BE2C (cell line): Measurements from ENCODE around the gene SCNN1B.

Source experiments
- DNase-seq: peaks from one replicate; pipeline ENCODE4 v3.0.0-alpha.2; 2020
- H3K27me3 ChIP-seq: fragments of 250-450 bp; sonication (Bioruptor Pico); 2 replicates; pipeline ENCODE4 v1.5.1; 2020; ENCODE audit warnings: mild to moderate bottlenecking
- H3K36me3 ChIP-seq: fragments of 250-450 bp; sonication (Bioruptor Pico); 2 replicates; pipeline ENCODE4 v1.5.1; 2020; ENCODE audit warnings: mild to moderate bottlenecking
- H3K4me1 ChIP-seq: fragments of 250-450 bp; sonication (Bioruptor Pico); 2 replicates; pipeline ENCODE4 v1.5.1; 2020
- H3K4me3 ChIP-seq: 2 replicates; pipeline ENCODE4 v1.5.1; 2011; ENCODE audit warnings: low read depth, low read length
- H3K9me3 ChIP-seq: fragments of 250-450 bp; sonication (Bioruptor Pico); 2 replicates; pipeline ENCODE4 v1.5.1; 2020
- TF ChIP-seq, protein P1 (sequence below): IDR thresholded peaks from 2 replicates; pipeline ENCODE4 v1.5.1; 2012; ENCODE audit warnings: mild to moderate bottlenecking, low read depth, low read length

SCNN1B gene

GRCh38 chr16:23257682-23258081, 44.4 kb upstream of the SCNN1B start:
- H3K27me3 ChIP-seq, result no peaks in the 10 kb centered on the region
- TF ChIP-seq, protein P1, sequence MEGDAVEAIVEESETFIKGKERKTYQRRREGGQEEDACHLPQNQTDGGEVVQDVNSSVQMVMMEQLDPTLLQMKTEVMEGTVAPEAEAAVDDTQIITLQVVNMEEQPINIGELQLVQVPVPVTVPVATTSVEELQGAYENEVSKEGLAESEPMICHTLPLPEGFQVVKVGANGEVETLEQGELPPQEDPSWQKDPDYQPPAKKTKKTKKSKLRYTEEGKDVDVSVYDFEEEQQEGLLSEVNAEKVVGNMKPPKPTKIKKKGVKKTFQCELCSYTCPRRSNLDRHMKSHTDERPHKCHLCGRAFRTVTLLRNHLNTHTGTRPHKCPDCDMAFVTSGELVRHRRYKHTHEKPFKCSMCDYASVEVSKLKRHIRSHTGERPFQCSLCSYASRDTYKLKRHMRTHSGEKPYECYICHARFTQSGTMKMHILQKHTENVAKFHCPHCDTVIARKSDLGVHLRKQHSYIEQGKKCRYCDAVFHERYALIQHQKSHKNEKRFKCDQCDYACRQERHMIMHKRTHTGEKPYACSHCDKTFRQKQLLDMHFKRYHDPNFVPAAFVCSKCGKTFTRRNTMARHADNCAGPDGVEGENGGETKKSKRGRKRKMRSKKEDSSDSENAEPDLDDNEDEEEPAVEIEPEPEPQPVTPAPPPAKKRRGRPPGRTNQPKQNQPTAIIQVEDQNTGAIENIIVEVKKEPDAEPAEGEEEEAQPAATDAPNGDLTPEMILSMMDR, result no peak
- H3K4me3 ChIP-seq, result no peak overlapping the region
- no peaks in the 10 kb centered on the region for H3K36me3 ChIP-seq
- no peak for DNase-seq
- H3K9me3 ChIP-seq, result no peaks in the 10 kb centered on the region
- H3K4me1 ChIP-seq, result no peaks in the 10 kb centered on the region

GRCh38 chr16:23258919-23259237, 43.2 kb upstream of the SCNN1B start:
- no peak for DNase-seq
- no peaks in the 10 kb centered on the region for H3K4me1 ChIP-seq
- TF ChIP-seq, protein P1, result no peak
- H3K27me3 ChIP-seq, result no peaks in the 10 kb centered on the region
- H3K36me3 ChIP-seq, result no peaks in the 10 kb centered on the region
- H3K4me3 ChIP-seq, result no peak overlapping the region
- no peaks in the 10 kb centered on the region for H3K9me3 ChIP-seq

DNA sequence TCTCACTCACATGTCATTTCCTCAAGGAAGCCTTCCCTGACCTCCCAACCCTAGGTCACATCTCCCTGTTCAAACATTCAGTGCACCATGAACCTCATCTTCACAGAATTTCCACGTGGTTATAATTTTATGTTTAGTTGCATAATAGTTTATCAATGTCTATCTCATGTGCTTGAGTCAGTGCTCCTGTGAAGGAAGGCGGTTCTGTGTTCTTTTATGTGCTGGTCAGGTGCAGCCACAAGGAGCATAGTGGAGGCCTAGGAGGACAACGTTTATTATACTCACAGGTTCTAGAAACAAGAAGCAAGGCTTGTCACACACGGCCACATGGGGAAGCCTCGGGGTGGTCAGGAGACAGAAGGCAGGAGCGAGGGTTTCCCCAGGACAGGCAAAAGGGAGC, 34.5 kb upstream of the SCNN1B start:
- Histone ChIP-seq H3K4me3 (no peak overlapping the region), H3K4me1 (no peaks in the 10 kb centered on the region), H3K27me3 (no peaks in the 10 kb centered on the region), H3K36me3 (no peaks in the 10 kb centered on the region), H3K9me3 (no peaks in the 10 kb centered on the region)
- TF ChIP-seq, protein P1, result no peak
- DNase-seq, result no peak

- TF ChIP-seq, protein P1, result no peak
- no peaks in the 10 kb centered on the region for H3K9me3 ChIP-seq
- no peak for DNase-seq
- no peaks in the 10 kb centered on the region for H3K27me3 ChIP-seq
- H3K4me1 ChIP-seq, result no peaks in the 10 kb centered on the region
- H3K36me3 ChIP-seq, result no peaks in the 10 kb centered on the region
- no peak overlapping the region for H3K4me3 ChIP-seq
Measured at GRCh38 chr16:23268561-23268960, 33.5 kb upstream of the SCNN1B start.

- no peaks in the 10 kb centered on the region for H3K9me3 ChIP-seq
- H3K36me3 ChIP-seq, result no peaks in the 10 kb centered on the region
- no peak for DNase-seq
- H3K27me3 ChIP-seq, result no peaks in the 10 kb centered on the region
- TF ChIP-seq, protein P1, result no peak
- no peaks in the 10 kb centered on the region for H3K4me1 ChIP-seq
- H3K4me3 ChIP-seq, result no peak overlapping the region
Measured at GRCh38 chr16:23269248-23269953, 32.7 kb upstream of the SCNN1B start.

GRCh38 chr16:23270654-23271053, 31.4 kb upstream of the SCNN1B start:
- no peak for DNase-seq
- Histone ChIP-seq H3K4me3 (no peak overlapping the region), H3K4me1 (no peaks in the 10 kb centered on the region), H3K36me3 (no peaks in the 10 kb centered on the region), H3K27me3 (no peaks in the 10 kb centered on the region), H3K9me3 (no peaks in the 10 kb centered on the region)
- TF ChIP-seq, protein P1, result no peak
